Effector CD4-positive, alpha-beta T cell (primary cell): Measurements from ENCODE around the gene TAS2R5.
A peak's percentile ranks its signal among the peaks of the same experiment; 100 is the strongest.
"Not testable (repeated sequence)": the region's sequence is repeated elsewhere in the genome, so short reads cannot be mapped to it uniquely, and the experiment has no call there.

Experiments
- DNase-seq: peaks from one replicate; pipeline ENCODE4 v3.0.0-alpha.2; 2020
- total RNA-seq: gene quantifications from one replicate; lab custom pipeline; 2026; lab: John Stamatoyannopoulos, UW

Gene TAS2R5
- total RNA-seq = 0.56 reads per million

DNA sequence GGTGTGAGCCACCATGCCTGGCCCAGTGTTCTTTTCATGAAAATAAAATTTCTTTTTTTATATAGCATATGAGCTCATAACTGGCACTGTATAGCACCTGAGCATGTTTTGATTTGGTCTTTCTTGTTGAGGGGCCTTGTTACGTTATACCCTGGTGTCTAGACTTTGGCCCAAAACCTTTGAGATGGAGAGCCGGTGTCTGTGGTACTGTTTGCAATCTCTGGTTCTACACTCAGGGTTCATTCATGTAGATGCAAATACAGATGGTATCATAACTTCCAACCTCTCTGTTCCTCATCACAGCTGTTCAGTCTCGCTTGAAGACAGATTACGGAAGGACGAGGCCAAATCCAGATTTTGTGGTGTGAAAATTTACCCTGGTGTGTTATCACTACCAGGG is at the start of gene TAS2R5:
Gene TAS2R5, plus strand, starts transcription at position 301 of the 400 bp plus-strand sequence. CDS start 145 bp downstream, outside the sequence.
- no peak for DNase-seq

- no peak for DNase-seq
These were observed 47.8 kb upstream of the TAS2R5 start for GRCh38 chr7:141742229-141742628.

DNA sequence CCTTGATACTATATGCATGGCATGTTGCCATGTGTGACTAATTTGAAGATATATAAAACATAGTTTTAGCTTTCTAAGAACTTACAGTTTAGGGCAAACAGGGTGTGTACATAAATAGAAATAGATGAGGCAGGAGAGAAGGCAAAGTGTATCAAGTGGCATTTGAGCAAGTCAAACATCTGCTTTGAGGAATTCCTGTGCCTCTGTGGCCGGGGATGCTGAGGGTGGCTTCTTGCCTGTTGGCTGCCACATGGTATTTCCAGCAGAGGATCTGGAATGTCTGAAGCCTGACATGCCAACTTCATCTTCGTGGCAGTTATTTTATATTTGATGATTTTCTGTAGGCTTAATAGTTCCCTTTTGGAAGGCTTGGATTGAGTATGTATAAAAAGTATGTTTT is 45.9 kb upstream of the TAS2R5 start:
- DNase-seq = no peak

DNA sequence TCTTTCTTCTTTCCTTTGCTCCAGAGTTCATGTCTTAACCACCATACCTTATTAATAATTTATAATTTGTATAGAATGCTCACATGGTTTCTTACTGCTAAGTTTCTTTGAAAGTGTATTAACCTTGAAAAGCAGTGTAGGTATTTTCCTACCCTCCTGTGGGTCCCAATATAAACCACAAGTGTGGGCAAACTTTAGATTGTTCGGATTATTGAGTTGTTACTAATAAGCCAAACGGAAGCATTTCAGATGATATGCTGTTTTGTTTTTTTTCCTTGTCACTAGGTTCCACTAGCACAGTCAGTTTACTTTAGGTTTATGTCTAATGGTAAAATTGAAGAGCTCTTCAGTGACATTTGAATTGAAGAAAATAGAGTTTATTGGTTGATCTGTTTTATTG is 41.6 kb upstream of the TAS2R5 start:
- DNase-seq = no peak

- DNase-seq = not testable (repeated sequence)
These were observed 38.1 kb upstream of the TAS2R5 start for GRCh38 chr7:141751904-141752303.

DNA sequence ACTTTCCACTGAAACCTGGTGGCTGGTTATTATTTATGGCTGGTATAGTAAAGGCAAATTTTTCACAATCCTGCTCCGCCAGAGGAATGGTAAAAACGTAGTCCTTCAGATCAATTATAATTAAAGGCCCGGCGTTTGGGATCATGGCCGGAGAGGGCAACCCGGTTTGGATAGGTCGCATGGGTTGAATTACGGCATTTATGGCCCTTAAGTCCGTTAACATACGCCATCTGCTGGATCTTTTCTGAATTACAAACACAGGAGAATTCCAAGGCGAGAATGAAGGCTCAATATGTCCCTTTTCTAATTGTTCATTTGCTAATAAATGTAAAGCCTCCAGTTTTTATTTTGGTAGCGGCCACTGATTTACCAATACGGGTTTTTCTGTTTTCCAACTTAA is 37.4 kb upstream of the TAS2R5 start:
- no peak for DNase-seq

DNA sequence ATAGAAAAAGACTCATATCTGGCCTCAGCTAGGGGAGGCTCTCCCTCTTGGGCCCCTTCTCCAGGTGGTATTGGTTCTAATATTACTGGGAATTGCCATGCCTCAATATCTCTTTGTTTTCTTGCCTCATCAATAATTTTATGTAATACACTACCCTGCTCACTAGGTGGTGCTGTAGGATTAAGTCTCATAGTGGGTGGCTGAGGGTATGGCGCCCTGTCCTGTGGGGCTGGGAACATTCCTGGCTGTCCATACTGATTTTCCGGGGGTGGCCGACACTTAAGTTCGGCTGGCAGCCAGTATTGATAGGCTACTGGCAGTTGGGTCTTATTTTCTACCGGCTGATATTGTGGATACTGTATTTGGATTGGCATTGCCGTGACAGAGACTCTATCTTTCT is 35.1 kb upstream of the TAS2R5 start:
- no peak for DNase-seq

DNA sequence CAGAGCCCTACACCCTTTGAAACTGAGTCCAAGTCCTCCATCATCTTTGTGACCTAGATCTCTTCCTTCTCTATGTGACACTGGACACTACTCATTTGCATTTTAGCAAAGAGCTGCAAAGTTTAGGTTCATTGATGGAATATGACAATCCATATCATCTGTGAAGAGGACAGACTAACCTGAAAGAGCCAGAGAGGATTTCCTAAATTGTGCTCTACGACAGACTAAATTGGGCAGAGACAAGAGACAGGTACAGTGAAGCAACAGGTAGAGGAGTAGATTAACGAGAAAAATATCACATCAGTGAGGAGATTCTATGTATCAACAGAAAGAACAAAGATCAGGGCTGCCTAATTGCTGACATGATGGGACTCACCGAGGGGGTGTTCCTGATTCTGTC is 26.2 kb upstream of the TAS2R5 start, which contains the start of gene TAS2R3:
Gene TAS2R3, plus strand, starts transcription at position 301 of the 400 bp plus-strand sequence. Its CDS starts 62 bp downstream, at position 363.
- no peak for DNase-seq

DNA sequence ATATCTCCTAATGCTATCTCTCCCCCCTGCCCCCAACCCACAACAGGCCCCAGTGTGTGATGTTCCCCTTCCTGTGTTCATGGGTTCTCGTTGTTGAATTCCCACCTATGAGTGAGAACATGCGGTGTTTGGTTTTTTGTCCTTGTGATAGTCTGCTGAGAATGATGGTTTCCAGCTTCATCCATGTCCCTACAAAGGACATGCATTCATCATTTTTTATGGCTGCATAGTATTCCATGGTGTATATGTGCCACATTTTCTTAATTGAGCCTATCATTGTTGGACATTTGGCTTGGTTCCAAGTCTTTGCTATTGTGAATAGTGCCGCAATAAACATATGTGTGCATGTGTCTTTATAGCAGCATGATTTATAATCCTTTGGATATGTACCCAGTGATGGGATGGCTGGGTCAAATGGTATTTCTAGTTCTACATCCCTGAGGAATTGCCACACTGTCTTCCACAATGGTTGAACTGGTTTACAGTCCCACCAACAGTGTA is 19.9 kb upstream of the TAS2R5 start:
- DNase-seq = not testable (repeated sequence)

DNA sequence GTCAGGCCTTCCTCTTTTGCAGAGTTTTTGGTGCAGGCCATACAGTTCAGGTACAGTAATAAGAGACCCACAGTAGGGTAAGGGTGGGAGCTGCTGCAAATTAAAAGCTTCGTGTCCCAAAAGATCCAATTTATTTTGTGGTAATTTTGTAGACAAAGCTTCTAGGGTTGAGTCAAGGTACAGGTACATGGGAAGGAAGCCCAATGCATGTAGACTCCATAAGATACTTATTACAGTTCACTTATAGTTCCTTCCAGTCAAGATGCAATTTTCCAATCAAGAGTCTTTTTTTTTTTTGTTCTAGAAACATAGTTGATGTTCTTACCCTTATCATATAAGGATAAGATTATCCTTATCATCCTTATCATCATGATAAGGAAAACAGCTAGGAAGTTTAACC is 13.6 kb upstream of the TAS2R5 start, which contains the start of gene TAS2R4:
Gene TAS2R4, plus strand, starts transcription at position 301 of the 400 bp plus-strand sequence. CDS start 1,815 bp downstream, outside the sequence.
- no peak for DNase-seq

DNA sequence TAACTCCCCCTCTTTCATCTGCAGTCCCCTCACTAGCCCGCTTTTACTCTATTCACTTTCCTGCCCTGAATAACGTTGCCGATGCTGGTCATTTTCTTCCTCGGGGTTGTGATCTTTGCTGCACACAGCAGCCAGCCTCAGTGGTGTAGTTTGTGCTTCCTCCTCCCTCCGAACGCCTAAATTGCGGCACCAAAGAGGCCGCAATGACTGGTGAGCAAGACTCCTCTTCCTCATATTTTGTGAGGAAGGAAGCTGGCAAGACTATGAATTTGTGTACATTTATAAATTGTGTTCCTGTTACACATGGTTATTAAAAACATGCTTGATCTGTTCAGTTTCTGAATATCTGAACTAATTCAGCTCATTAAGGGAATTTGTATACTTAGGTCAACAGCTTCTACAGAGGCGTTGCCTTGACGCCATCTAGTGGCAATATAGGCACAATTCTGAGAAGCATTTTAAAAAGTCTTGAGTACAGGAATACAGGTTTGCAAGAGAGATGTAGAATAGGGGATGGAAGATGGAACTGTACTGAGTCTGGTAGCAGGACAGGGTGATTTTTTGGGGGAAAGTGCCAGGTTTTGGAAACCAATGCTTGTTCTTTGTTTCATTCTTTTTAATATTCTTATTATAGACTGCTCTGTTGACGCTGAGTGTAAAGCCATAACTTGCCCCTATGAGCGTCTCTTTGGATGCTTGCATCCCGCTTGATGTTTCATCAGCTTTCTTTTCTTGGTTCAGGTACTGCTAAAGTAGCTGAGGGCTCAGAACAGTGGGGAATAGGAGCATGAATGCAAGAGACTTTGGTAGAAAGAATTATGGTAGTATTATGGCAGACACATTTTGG is 4.1 kb upstream of the TAS2R5 start:
- peak; percentile 10 for DNase-seq

DNA sequence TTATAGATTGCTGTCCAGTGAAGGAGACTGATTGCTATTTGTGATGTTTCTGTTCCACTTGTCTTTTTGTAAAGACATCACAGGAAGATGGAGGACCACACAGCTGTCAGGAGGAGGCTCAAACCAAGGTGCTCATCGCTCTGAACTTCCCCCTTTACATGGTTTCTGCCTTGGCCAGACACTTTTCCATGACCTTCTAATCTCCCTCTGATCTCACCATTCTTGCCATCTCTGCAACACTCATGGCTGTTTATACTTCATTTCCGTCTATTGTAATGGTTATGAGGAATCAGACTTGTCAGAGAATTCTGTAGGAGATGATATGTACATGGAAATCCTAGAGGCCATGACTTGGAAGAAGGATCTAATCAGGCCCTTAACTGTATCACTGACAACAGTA is 1.7 kb upstream of the TAS2R5 start:
- no peak for DNase-seq

DNA sequence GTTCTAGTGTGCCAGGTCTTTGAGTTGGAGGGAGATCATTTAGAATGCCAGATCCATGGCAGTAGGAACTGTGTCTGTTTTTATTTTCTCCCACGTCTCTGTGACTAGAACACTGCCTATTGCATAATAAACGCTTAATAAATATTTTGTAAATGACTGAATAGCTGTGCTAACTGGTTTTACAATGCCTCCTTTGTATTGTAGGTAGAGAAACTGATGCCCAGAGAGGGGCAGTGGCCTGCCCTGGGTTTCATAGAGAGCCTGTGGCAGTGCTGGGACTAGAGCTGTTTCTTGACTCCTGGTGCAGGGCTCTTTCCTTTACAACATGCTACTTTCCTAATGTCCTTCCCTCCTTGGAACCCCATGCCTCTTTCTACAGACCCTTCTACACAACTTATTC is 2.5 kb downstream of the TAS2R5 start:
- no peak for DNase-seq

GRCh38 chr7:141820067-141820466 is 30.1 kb downstream of the TAS2R5 start:
- no peak for DNase-seq

DNA sequence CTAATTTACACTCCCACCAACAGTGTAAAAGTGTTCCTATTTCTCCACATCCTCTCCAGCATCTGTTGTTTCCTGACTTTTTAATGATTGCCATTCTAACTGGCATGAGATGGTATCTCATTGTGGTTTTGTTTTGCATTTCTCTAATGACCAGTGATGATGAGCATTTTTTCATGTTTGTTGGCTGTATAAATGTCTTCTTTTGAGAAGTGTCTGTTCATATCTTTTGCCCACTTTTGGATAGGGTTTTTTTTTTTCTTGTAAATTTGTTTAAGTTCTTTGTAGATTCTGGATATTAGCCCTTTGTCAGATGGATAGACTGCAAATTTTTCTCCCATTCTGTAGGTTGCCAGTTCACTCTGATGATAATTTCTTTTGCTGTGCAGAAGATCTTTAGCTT is 32.4 kb downstream of the TAS2R5 start:
- not testable (repeated sequence) for DNase-seq

GRCh38 chr7:141837683-141838082 is 47.7 kb downstream of the TAS2R5 start:
- DNase-seq = no peak

- no peak for DNase-seq
These were observed 48.6 kb downstream of the TAS2R5 start for GRCh38 chr7:141838581-141838980.

DNA sequence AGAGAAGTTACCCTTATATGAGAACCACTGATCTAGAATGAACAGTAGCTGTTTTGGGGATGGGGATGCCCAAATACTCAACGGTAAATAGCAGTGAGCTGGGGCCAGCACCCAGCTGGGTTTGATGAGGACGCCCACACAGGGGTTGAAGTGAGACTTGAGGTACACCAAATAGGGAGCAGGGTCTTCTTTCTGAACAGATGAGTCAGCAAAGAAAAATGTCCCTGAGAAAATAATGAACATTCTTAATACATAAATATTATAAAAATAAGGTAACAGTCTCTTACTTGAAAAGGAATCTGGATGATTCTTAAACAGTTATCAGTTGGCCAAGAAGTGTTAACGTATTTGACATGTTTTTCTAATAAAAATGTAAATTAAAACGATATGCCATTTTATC is 49.2 kb downstream of the TAS2R5 start:
- no peak for DNase-seq

DNA sequence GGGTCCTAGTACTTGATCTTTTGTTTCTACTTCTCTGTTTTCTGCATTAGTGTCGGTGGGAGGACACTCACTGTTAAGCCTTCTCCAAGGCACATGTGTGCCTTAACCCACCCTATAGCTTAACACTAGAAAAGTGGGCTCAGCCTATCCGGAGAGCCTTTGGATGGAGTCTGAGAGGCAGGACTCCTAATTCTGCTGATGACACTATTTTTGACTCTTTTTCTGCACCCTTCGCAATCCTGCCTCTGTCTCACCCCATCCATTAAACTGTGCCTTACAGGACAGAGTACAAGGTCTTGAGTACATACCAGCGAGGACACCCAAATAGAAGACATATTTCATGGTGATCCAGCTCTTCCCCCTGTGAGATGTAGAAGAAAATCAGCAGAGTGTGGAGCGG is 50.7 kb downstream of the TAS2R5 start:
- no peak for DNase-seq
